SK-MEL-5 (cell line): ENCODE results near the gene LYRM2. TPM values are rescaled to one million over a fixed set of nuclear protein-coding genes. Genes with fewer than 3 reads are reported as not detected.
"Not testable (repeated sequence)": the region's sequence is repeated elsewhere in the genome, so short reads cannot be mapped to it uniquely, and the experiment has no call there.

Experiments used
- DNase-seq: peaks from one replicate; pipeline ENCODE4 v3.0.0-alpha.2; 2016; ENCODE audit warnings: low read depth, low spot score
- in situ Hi-C: cut with HindIII; loops from 2 replicates; pipeline ENCODE4 v1.10.0; 2016; ENCODE audit warnings: low sequenced_read_pairs, high pct_unique_total_duplicates, low pct_unique_long_range_greater_than_20kb
- total RNA-seq: library from RNA; depleted of rRNA; stranded (reverse); fragments of >200 nt; shearing (Covaris generic); gene quantifications from 2 replicates; pipeline ENCODE4 v1.2.3, GENCODE V29; 2014

LYRM2 gene
- total RNA-seq, 1 experiment from 2014 or later = 35.2 TPM

- in situ Hi-C loops = no loop called here
Measured at GRCh38 chr6:89657445-89658158, 19.1 kb upstream of the LYRM2 start.

GRCh38 chr6:89655122-89655521 lies 16.6 kb upstream of the LYRM2 start:
- in situ Hi-C loops = no loop called here
- no peak for DNase-seq

More at GRCh38 chr6:89657445-89658158, 19.1 kb upstream of the LYRM2 start:
- DNase-seq = peak; percentile 73

GRCh38 chr6:89650579-89650978 lies 12.0 kb upstream of the LYRM2 start:
- in situ Hi-C loops = no loop called here
- DNase-seq = no peak

GRCh38 chr6:89649682-89650081 lies 11.1 kb upstream of the LYRM2 start:
- in situ Hi-C loops = loop anchor here (25.0 kb wide), 1 partner anchor 212 kb away; the partner anchor contains the start of gene ANKRD6
- DNase-seq = no peak

- DNase-seq = no peak
- in situ Hi-C loops = loop anchor here (25.0 kb wide), 1 partner anchor 208 kb away; the partner anchor contains the start of gene ANKRD6
Measured at GRCh38 chr6:89644864-89645263, 6.3 kb upstream of the LYRM2 start.

- no peak for DNase-seq
- in situ Hi-C loops = loop anchor here (25.0 kb wide), 1 partner anchor 206 kb away; the partner anchor contains the start of gene ANKRD6
Measured at GRCh38 chr6:89643406-89643805, 4.9 kb upstream of the LYRM2 start.

- in situ Hi-C loops = loop anchor here (25.0 kb wide), 1 partner anchor 206 kb away; the partner anchor contains the start of gene ANKRD6
- no peak for DNase-seq
Measured at GRCh38 chr6:89642956-89643355, 4.4 kb upstream of the LYRM2 start.

GRCh38 chr6:89641581-89641980 lies 3.0 kb upstream of the LYRM2 start:
- in situ Hi-C loops = loop anchor here (25.0 kb wide), 1 partner anchor 204 kb away; the partner anchor contains the start of gene ANKRD6

GRCh38 chr6:89640804-89641203 lies 2.3 kb upstream of the LYRM2 start:
- no peak for DNase-seq
- in situ Hi-C loops = loop anchor here (25.0 kb wide), 1 partner anchor 204 kb away; the partner anchor contains the start of gene ANKRD6

More at GRCh38 chr6:89641581-89641980, 3.0 kb upstream of the LYRM2 start:
- not testable (repeated sequence) for DNase-seq

- no peak for DNase-seq
- in situ Hi-C loops = loop anchor here (25.0 kb wide), 1 partner anchor 201 kb away; the partner anchor contains the start of gene ANKRD6
Measured at GRCh38 chr6:89637960-89638319, 607 bp downstream of the LYRM2 start.

- DNase-seq = not testable (repeated sequence)
- in situ Hi-C loops = loop anchor here (25.0 kb wide), 1 partner anchor 199 kb away; the partner anchor contains the start of gene ANKRD6
Measured at GRCh38 chr6:89636412-89636811, 2.1 kb downstream of the LYRM2 start.

- in situ Hi-C loops = loop anchor here (25.0 kb wide), 1 partner anchor 193 kb away; the partner anchor contains the start of gene ANKRD6
- no peak for DNase-seq
Measured at GRCh38 chr6:89630488-89630887, 8.1 kb downstream of the LYRM2 start.

- DNase-seq = no peak
- in situ Hi-C loops = no loop called here
Measured at GRCh38 chr6:89623749-89624148, 14.8 kb downstream of the LYRM2 start.

- in situ Hi-C loops = no loop called here
- no peak for DNase-seq
Measured at GRCh38 chr6:89619567-89619966, 19.0 kb downstream of the LYRM2 start.

- no peak for DNase-seq
- in situ Hi-C loops = no loop called here
Measured at GRCh38 chr6:89618026-89618425, 20.5 kb downstream of the LYRM2 start.

GRCh38 chr6:89616531-89616930 lies 22.0 kb downstream of the LYRM2 start:
- in situ Hi-C loops = no loop called here
- no peak for DNase-seq

GRCh38 chr6:89615882-89616281 lies 22.7 kb downstream of the LYRM2 start:
- in situ Hi-C loops = no loop called here
- no peak for DNase-seq

- no peak for DNase-seq
- in situ Hi-C loops = no loop called here
Measured at GRCh38 chr6:89613790-89614189, 24.8 kb downstream of the LYRM2 start.

- in situ Hi-C loops = no loop called here
- no peak for DNase-seq
Measured at GRCh38 chr6:89612121-89612520, 26.4 kb downstream of the LYRM2 start.
